SK-N-SH (cell line): ENCODE measurements around the gene PRSS36. TPM values are rescaled to one million over a fixed set of nuclear protein-coding genes. Genes with fewer than 3 reads are reported as not detected.

Source experiments
- CTCF ChIA-PET: fragments of 300-600, 350-600 bp; formaldehyde crosslinking; extraction: SDS; loops from one replicate; lab custom pipeline; 2021; lab: Yijun Ruan, JAX
- POLR2A ChIA-PET: fragments of 350-600 bp; sonication (Branson Sonifier 250); formaldehyde crosslinking; extraction: SDS; loops from one replicate; lab custom pipeline; 2020; ENCODE audit warnings: antibody characterized with exemption, inconsistent platforms; lab: Yijun Ruan, JAX
- DNase-seq: peaks from one replicate; pipeline ENCODE4 v3.0.0; 2012
- H2AFZ ChIP-seq: fragments of 200-600 bp; sonication (generic); 2 replicates; pipeline ENCODE4 v1.8.1; 2016; ENCODE audit warnings: antibody characterized with exemption, mild to moderate bottlenecking, low read depth
- H3F3A ChIP-seq: fragments of 200-600 bp; sonication (generic); replicated peaks from 2 replicates; pipeline ENCODE3; 2016; ENCODE audit warnings: antibody characterized with exemption, mild to moderate bottlenecking; ENCODE audit not compliant: insufficient read depth
- H3K27ac ChIP-seq, 2 experiments: fragments of 200-500 bp in 1 of 2; fragments of 200-600 bp in 1 of 2; sonication (Bioruptor generic) in 1 of 2; sonication (generic), shearing (Covaris generic) in 1 of 2; 2 replicates each; pipeline versions ENCODE4 v1.5.1 to v1.6.1; 2014 to 2016; ENCODE audit warnings: low read depth in 2 of 2, inconsistent platforms in 1 of 2, low read length in 1 of 2, mild to moderate bottlenecking in 1 of 2, mixed read lengths in 1 of 2
- H3K27me3 ChIP-seq: fragments of 200-600 bp; sonication (generic), shearing (Covaris generic); 2 replicates; pipeline ENCODE4 v1.6.1; 2016; ENCODE audit warnings: mixed run types; ENCODE audit not compliant: insufficient read depth
- H3K36me3 ChIP-seq, 2 experiments: fragments of 200-500 bp in 1 of 2; fragments of 200-600 bp in 1 of 2; sonication (Bioruptor generic) in 1 of 2; sonication (generic) in 1 of 2; replicated peaks in 1 of 2; 2 replicates each; pipeline versions ENCODE3 to v1.5.1; 2014 to 2016; ENCODE audit warnings: low read length in 1 of 2, mild to moderate bottlenecking in 1 of 2; ENCODE audit not compliant: insufficient read depth in 2 of 2, control insufficient read depth in 1 of 2
- H3K4me1 ChIP-seq, 2 experiments: fragments of 200-500 bp in 1 of 2; fragments of 200-600 bp in 1 of 2; sonication (Bioruptor generic) in 1 of 2; sonication (generic), shearing (Covaris generic) in 1 of 2; 2 replicates each; pipeline versions ENCODE4 v1.5.1 to v1.6.1; 2014 to 2016; ENCODE audit warnings: low read depth in 1 of 2, low read length in 1 of 2, mixed run types in 1 of 2; ENCODE audit not compliant: insufficient read depth in 2 of 2, control insufficient read depth in 1 of 2
- H3K4me2 ChIP-seq: fragments of 200-600 bp; sonication (generic), shearing (Covaris generic); 2 replicates; pipeline ENCODE4 v1.6.1; 2017; ENCODE audit warnings: mixed run types
- H3K4me3 ChIP-seq, 2 experiments: fragments of 200-500 bp in 1 of 2; fragments of 200-600 bp in 1 of 2; sonication (Bioruptor generic) in 1 of 2; sonication (generic), shearing (Covaris generic) in 1 of 2; 2 replicates each; pipeline versions ENCODE4 v1.5.1 to v1.8.1; 2014 to 2016; ENCODE audit warnings: low read depth in 2 of 2, inconsistent platforms in 1 of 2, low read length in 1 of 2, mild to moderate bottlenecking in 1 of 2, mixed read lengths in 1 of 2, moderate library complexity in 1 of 2
- H3K79me2 ChIP-seq: fragments of 200-600 bp; sonication (generic); 2 replicates; pipeline ENCODE4 v1.8.1; 2017; ENCODE audit warnings: mild to moderate bottlenecking; ENCODE audit not compliant: insufficient read depth
- H3K9ac ChIP-seq: fragments of 200-600 bp; sonication (generic); 2 replicates; pipeline ENCODE4 v1.6.1; 2017; ENCODE audit warnings: mixed run types
- H3K9me2 ChIP-seq: fragments of 200-600 bp; sonication (generic); 2 replicates; pipeline ENCODE4 v1.6.1; 2017; ENCODE audit warnings: mixed run types
- H3K9me3 ChIP-seq: fragments of 200-600 bp; sonication (generic); 2 replicates; pipeline ENCODE4 v1.6.1; 2017; ENCODE audit warnings: mixed run types, mild to moderate bottlenecking, moderate library complexity
- H4K20me1 ChIP-seq: fragments of 200-600 bp; sonication (generic); 2 replicates; pipeline ENCODE4 v1.6.1; 2017; ENCODE audit warnings: mild to moderate bottlenecking, mixed run types; ENCODE audit not compliant: insufficient read depth
- EP300 ChIP-seq, 2 experiments: IDR thresholded peaks; 2 replicates each; pipeline versions ENCODE4 v1.4.0 to v1.6.1; 2012; ENCODE audit warnings: borderline replicate concordance in 1 of 2, low read depth in 1 of 2, low read length in 1 of 2
- GABPA ChIP-seq: IDR thresholded peaks from 2 replicates; pipeline ENCODE4 v1.4.0; 2012; ENCODE audit warnings: low read depth, mild to moderate bottlenecking
- RCOR1 ChIP-seq: fragments of 150-350 bp; IDR thresholded peaks from 2 replicates; pipeline ENCODE4 v1.6.1; 2017; ENCODE audit warnings: antibody characterized with exemption, low read length
- RFX5 ChIP-seq: IDR thresholded peaks from 2 replicates; pipeline ENCODE4 v1.6.1; 2012; ENCODE audit warnings: mild to moderate bottlenecking, improper control_type of control experiment, low read length
- SMC3 ChIP-seq: IDR thresholded peaks from 2 replicates; pipeline ENCODE4 v1.6.1; 2012; ENCODE audit warnings: low read depth, low read length, improper control_type of control experiment
- TAF1 ChIP-seq: IDR thresholded peaks from 2 replicates; pipeline ENCODE4 v1.6.1; 2012; ENCODE audit warnings: low read depth, mild to moderate bottlenecking, low read length, moderate library complexity, borderline replicate concordance
- TCF12 ChIP-seq: IDR thresholded peaks from 2 replicates; pipeline ENCODE4 v1.4.0; 2012
- TEAD4 ChIP-seq: IDR thresholded peaks from 2 replicates; pipeline ENCODE4 v1.4.0; 2012; ENCODE audit warnings: mild to moderate bottlenecking, borderline replicate concordance; ENCODE audit not compliant: insufficient read depth
- WGBS: methylation state at CpG from one replicate; pipeline ENCODE4 v1.1.6; 2017; ENCODE audit warnings: low lambda C conversion rate; 5-methylcytosine and 5-hydroxymethylcytosine counted together
- polyA plus RNA-seq, 3 experiments: library from polyadenylated mRNA; depleted of rRNA; stranded (reverse); fragments of >200 nt; gene quantifications; 2 replicates each; pipeline ENCODE4 v1.2.3, GENCODE V29; 2012
- TF ChIP-seq, protein P1 (sequence below): IDR thresholded peaks from 2 replicates; pipeline ENCODE4 v1.4.0; 2012; ENCODE audit warnings: low read depth
- TF ChIP-seq, protein P2 (sequence below): IDR thresholded peaks from 2 replicates; pipeline ENCODE4 v1.4.0; 2012; ENCODE audit warnings: low read depth, borderline replicate concordance
- TF ChIP-seq, protein P3 (sequence below): fragments of 150-350 bp; IDR thresholded peaks from 2 replicates; pipeline ENCODE4 v1.6.1; 2017; ENCODE audit warnings: antibody characterized with exemption, low read length, low read depth, borderline replicate concordance

The PRSS36 gene
- polyA plus RNA-seq, 1 of the 3 experiments (the other 2 are of a cell fraction): 0.49 TPM

DNA sequence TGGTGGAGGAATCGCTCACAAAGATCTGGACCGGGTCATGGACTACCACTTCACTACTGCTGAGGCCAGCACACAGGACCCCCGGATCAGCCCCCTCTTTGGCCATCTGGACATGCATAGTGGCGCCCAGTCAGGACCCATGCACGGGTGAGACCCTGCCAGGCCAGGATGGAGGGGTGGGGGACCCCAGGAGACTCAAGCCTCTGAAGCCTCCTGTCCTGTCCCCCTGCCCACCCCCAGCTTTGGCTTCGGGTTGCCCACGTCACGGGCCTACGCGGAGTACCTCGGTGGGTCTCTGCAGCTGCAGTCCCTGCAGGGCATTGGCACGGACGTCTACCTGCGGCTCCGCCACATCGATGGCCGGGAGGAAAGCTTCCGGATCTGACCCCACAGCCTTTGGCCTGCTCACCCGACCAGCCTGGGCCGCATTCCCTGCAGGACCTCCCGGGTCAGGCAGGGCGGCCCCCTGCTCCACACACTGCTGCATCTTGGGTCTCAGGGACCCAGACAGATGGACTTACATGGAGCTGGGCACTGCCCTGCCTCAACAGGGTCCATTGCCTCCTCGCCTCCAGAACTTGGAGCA is 37.9 kb downstream of the PRSS36 start:
- no peak overlapping the region for H3K4me2 ChIP-seq
- peaks cover 14% of the 10 kb centered on the region for H3F3A ChIP-seq
- no peaks in the 10 kb centered on the region for H3K9me2 ChIP-seq
- H4K20me1 ChIP-seq: no peaks in the 10 kb centered on the region
- H3K27ac ChIP-seq: no peak overlapping the region
- H3K9me3 ChIP-seq: no peaks in the 10 kb centered on the region
- H3K9ac ChIP-seq: no peak overlapping the region
- POLR2A ChIA-PET: no interaction called here
- CTCF ChIA-PET: interaction anchor here (1.2 to 2.2 kb wide), 3 partner anchors 22 to 31 kb away, joined by 3 to 9 read pairs (median 4); no protein-coding TSS in a partner anchor
- peaks cover 5 to 21% of the 10 kb centered on the region in 2 experiments; a peak in 2 of 4 replicates for H3K4me1 ChIP-seq
- no peak overlapping the region for H3K4me3 ChIP-seq
- no peaks in the 10 kb centered on the region for H3K27me3 ChIP-seq
- no peak overlapping the region for H2AFZ ChIP-seq
- DNase-seq: no peak
- WGBS: 97% methylated on average over 18 of the region's 23 CpGs
- TF ChIP-seq, protein P1, sequence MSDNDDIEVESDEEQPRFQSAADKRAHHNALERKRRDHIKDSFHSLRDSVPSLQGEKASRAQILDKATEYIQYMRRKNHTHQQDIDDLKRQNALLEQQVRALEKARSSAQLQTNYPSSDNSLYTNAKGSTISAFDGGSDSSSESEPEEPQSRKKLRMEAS: no peak
- TF ChIP-seq, protein P2, sequence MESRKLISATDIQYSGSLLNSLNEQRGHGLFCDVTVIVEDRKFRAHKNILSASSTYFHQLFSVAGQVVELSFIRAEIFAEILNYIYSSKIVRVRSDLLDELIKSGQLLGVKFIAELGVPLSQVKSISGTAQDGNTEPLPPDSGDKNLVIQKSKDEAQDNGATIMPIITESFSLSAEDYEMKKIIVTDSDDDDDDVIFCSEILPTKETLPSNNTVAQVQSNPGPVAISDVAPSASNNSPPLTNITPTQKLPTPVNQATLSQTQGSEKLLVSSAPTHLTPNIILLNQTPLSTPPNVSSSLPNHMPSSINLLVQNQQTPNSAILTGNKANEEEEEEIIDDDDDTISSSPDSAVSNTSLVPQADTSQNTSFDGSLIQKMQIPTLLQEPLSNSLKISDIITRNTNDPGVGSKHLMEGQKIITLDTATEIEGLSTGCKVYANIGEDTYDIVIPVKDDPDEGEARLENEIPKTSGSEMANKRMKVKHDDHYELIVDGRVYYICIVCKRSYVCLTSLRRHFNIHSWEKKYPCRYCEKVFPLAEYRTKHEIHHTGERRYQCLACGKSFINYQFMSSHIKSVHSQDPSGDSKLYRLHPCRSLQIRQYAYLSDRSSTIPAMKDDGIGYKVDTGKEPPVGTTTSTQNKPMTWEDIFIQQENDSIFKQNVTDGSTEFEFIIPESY: no peak
- TF ChIP-seq RFX5: no peak
- no peak for TF ChIP-seq GABPA
- TF ChIP-seq SMC3: no peak
- TF ChIP-seq EP300 (IDR thresholded peaks at IDR 0.05; ENCODE audit: borderline replicate concordance in 1 of 2, low read depth in 1 of 2, low read length in 1 of 2): no peak
- TF ChIP-seq RCOR1: no peak
- TF ChIP-seq, protein P3, sequence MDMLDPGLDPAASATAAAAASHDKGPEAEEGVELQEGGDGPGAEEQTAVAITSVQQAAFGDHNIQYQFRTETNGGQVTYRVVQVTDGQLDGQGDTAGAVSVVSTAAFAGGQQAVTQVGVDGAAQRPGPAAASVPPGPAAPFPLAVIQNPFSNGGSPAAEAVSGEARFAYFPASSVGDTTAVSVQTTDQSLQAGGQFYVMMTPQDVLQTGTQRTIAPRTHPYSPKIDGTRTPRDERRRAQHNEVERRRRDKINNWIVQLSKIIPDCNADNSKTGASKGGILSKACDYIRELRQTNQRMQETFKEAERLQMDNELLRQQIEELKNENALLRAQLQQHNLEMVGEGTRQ: no peak
- TF ChIP-seq TEAD4: no peak
- no peak for TF ChIP-seq TAF1
- no peak for TF ChIP-seq TCF12
- H3K79me2 ChIP-seq: peaks cover 32% of the 10 kb centered on the region
- peaks cover 19 to 36% of the 10 kb centered on the region in 2 experiments for H3K36me3 ChIP-seq
